Measurements from ENCODE around the gene PANX2.

The PANX2 gene

DNA sequence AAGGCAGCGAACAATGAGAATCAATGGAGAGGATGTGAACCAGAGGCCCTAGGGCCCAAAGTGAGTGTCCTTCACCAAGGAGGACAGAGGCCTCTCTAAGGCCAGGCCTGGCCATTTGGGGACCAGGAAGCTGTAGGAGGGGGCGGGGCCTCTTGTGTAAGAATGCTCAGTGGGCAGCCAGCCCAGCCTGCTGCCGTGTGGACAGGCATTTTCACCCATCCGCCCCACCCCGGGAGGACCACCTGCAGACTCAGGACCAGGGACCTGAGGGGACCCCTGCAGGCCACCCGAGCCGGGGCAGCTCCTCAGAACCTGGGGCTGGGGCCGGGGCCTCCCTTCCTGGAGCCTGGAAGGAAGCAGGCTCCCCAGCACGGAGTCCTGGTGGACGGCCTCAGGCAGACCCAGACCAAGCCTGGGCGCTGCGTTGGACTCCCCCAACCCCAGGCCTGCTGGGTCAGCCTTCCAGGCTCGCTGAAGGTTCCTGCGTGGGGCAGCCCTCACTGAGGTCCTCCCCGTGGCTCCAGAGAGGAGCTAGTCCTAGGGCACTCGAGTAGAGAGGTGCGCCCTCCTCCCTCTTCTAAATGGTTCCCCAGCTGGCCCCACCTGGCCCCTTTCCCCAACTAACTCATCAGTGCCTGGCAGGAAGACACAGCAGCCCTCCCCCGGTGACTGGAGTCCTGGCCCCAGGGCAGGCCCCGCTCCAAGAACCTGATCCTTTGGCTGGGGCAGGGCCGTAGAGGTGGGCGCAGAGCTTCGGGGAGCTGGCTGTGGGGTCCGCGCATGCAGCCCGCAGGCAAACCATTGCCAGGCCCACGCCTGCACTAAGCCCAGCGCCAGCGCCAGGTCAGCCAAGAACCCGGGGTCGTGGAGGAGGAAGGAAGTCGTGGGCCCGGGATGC, 13.7 kb downstream of the PANX2 start:
- no peak for DNase-seq

DNA sequence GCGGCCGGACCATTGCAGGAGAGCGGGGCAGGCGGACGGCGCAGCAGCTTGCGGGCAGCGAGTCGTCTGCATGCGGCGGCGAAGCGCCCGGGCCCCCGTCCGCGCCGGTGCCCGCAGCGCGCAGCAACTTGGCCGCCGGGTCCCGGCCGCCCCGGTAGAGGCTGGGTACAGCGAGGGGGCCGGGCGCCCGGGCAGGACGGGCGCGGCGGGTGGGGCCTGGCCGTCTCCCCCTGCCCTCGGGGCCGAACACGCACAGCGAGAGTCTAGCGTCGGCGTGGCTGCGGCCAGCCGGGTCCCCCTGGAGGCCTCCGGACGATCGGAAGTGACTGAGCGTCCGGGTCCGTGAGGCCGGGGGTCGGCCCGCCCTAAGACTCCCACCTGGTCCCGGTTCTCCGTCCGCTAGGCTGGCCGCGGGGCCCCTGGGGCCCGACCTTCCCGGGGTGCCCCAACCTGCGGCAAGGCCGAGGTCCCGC, 14.4 kb downstream of the PANX2 start:
- no peak for DNase-seq

DNA sequence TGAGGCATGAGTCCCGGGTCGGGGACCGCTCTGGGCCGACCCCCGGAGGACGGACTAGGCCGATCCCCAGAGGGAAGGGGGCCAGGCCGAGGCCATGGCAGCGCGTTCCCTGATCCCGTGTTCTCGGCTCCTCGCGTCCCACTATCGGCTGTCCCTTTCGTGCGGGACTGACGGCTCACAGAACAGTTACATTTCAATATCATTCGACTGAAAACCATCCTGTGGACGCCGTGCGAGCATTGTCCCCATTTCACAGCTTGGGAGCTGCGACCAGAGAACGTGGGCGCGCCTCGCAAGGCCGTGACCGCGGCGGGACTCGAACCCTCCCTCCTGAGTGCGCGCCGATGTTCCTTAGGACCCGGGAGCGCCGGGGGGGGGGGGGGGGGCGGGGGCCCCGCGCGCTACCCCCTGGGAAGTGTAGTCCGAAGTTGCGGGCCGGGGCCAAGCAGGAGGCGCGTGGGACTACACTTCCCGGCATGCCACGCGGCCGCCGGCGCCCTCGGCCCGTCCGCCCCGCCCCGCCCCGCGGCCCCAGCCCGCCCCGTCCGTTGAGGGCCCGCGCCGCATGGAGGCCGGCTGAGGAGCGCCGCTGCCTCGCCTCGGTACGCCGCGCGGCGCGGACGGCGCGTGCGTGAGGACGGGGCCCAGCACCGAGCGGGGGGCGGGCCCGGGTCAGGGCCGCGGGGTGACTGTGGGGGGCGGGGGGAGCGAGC, 15.0 kb downstream of the PANX2 start, which contains the start of gene TRABD:
Gene TRABD, plus strand, starts transcription at position 539 of the 713 bp plus-strand sequence. CDS start 7,148 bp downstream, outside the sequence.
- DNase-seq: peak; percentile 86 to 92

- no peak for DNase-seq
Measured at GRCh38 chr22:50186181-50186714, 15.7 kb downstream of the PANX2 start.

DNA sequence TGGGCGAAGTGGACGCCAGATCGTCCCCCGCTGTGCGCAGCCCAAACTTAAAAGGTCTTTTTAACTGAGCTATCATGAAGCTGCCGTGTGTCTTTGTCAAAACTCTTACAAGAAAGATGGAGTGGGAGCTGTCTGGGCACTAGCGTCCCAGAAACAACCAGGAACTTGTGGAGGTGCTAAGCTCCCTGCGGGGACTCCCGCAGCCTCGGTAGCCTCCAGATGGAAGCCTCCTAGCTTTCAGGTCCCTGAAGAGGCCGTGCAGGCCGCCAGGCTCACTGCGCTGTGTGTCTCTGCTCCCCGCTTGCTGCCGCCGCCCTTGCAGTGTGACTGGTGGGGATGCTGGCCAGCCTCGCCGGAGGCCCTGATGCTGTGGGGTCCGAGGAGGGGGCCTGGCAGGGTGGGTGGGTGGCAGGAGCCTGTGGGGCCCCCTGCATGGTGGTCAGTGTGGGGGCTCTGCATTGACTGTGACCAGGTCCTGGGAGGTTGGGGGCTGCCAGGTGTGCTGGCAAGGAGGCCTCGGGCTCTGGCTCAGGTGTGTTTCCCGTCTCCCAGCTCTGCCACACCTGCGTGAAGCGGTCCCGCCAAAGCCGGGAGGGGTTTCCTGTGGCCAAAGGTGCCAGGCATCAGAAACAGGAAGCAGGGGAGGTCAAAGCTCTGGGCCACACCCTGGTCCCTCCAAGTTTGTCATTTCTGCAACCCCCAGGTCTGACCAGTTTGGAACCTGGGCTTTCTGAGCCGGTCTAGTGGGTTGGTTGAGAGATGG, 16.4 kb downstream of the PANX2 start:
- DNase-seq: no peak

- DNase-seq: no peak
Measured at GRCh38 chr22:50188356-50188755, 17.8 kb downstream of the PANX2 start.

DNA sequence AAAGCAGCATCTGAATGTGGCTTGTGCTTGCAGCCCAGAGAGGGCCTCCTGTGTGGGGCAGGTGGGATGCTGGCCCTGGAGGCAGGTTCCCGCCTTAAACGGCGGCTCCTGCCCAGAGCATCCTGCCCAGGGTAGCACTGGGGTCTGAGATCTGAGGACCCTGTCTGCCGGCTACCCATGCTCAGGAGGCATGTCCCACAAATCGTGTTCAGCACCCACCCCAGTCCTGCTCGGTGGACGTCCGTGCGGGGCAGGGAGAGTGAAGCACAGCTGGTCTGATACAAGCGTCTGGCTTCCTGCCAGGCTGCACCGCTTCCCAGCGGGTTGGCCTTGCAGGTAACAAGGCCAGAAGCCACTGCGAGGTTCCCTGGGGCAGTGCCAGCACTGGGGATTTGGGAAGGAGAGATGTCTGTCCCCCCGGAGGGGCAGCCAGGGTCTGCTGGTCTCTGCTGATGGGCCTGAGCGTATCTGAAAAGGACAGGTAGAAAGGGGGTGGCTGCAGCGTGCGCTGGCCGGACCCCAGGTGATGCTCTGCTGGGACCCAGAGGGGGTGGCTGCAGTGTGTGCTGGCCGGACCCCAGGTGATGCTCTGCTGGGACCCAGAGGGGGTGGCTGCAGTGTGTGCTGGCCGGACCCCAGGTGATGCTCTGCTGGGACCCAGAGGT, 18.8 kb downstream of the PANX2 start:
- no peak for DNase-seq

DNA sequence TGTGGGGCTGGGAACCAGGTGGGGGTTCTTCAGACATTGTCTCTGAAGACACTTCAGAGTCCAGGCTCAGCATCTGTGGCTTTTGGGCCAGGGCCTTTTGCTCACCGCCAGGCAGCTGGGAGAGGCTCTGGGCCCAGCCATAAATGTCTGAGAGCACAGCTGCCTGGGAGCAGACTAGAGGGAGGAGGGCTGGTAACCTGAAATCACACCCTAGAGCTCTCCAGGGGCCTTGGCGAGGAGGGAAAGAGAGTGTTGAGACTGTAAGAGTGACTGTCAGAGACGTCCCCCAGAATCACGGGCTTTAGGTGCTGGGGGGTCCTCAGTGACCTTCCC, 19.3 kb downstream of the PANX2 start:
- DNase-seq: no peak

DNA sequence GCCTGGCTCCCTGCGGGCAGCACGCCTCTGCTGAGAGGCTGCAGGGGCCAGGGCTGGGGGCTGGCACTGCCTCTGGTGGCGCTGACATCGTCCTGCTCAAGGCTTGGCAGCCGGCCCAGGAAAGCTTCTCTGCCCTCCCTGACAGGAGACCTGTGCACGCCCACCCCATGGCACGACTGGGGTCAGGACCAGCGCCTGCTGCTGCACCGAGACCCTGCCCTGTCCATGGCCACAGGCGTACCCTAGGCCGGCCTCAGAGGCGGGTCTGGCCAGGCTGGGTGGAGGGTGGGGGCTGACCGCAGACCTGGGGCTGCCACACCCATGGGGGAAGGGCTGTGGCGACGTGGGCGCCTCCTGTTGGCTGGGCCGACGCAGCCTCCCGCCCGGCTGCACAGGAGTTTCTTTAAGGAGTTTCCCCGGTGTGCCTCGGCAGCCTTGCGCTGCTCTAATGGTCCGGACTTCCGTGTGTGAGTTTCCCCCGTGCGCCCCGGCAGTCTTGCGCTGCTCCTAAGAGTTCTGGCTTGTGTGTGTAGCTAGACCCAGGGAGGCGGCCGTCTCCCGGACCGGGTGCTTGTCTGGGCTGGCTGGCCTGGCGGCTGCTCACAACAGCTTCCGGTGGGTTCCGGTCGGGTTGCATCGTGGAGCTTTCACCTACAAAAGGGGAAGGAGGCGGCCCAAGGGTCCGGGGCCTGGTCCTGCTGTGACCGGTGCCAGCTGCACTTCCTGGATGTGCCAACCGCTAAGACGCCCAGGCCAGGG, 19.8 kb downstream of the PANX2 start:
- peak; percentile 85 to 89 for DNase-seq

GRCh38 chr22:50190941-50191741, 20.6 kb downstream of the PANX2 start:
- DNase-seq: peak; percentile 74 to 78

DNA sequence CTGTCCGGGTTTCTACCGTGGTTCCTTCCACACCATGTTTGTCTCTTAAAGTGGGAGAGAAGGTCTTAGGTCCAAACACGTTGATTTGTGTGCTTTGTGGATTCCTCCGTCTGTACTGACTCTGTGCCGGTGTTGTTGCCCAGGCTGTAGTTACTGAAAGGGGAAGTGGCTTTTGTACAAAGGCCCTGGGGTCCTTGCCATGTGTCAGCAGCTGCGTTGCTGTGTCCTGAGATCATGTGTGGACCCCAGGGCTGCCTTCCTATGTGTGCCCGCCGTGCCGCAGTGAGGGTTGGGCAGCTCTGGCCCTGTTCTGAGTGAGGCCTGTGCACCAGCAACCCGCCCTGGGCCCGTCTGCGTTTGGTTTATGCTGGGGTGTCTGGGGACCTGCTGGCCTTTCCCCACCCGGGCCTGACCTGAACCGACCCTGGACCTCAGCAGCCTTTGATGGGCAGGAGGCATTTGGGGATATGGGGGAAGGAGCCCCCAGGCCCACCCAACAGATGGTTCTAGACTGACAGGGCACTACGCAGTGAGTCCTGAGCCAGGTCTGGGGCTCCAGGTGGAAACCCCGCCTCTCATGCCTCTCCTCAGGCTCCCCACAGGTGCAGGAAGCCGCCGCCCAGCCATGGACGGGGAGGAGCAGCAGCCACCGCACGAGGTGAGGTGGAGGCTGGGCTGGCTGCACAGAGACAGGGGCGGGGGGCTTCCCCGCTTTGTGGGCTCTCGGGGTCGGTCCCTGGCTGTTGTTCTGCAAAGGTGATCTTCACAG, 22.1 kb downstream of the PANX2 start:
- no peak for DNase-seq

- DNase-seq: no peak
Measured at GRCh38 chr22:50193621-50194020, 23.1 kb downstream of the PANX2 start.

- no peak for DNase-seq
Measured at GRCh38 chr22:50194037-50194805, 23.7 kb downstream of the PANX2 start.

DNA sequence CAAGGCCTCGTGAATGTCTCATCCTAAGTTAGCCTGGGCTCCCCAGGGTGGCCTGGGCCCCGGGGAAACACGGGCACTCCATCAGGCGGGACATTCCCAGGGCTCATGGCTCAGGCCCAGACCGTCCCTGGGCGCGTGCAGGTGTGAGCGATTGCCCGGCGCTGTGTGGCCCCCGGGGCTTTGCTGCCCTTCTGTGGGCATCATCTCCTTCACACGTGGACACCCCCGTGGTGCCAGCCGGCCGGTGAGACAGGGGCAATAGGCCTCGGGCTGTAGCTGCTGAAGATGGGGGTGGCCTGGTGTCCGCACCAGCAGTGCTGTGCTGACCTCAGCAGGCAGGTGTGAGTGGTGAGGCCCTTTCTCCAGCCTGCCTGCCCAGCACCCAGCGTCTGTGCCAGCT, 25.7 kb downstream of the PANX2 start:
- no peak for DNase-seq

DNA sequence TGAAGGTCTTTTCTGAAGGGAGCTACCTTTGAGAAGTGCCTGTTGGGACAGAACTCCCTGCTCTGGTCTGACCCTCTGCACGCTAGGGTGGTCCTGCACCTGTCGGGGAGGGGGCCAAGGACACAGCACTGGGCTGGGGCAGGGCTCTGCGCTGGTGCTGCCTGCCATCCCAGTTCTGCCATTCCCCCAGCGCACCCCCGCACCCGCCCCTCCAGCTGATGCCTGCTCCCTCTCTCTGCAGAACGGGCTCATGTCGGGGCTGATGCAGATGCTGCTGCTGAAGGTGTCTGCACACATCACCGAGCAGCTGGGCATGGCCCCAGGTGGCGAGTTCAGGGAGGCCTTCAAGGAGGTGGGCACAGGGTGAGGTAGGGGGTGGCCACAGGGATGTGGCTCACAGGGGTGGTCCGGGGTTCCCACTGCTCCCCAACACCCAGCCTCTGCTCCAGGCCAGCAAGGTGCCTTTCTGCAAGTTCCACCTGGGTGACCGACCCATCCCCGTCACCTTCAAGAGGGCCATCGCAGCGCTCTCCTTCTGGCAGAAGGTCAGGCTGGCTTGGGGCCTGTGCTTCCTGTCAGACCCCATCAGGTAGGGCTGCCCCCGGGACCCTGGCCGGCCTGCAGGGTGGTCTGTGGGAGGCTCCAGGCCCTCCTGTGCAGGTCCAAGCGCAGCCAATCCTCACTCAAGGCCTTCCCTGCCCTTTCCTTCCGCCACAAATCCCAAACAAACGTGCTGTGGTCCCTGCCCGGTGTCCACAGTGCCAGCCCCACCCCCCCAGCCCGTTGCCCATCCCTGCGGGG, 26.7 kb downstream of the PANX2 start:
- no peak for DNase-seq

GRCh38 chr22:50197856-50198623, 27.5 kb downstream of the PANX2 start:
- no peak for DNase-seq

- DNase-seq: no peak
Measured at GRCh38 chr22:50198624-50199017, 28.1 kb downstream of the PANX2 start.
